Measurements from ENCODE around the gene EHMT1.

- TF ChIP-seq POLR2AphosphoS5 (IDR thresholded peaks at IDR 0.05; ENCODE audit: borderline replicate concordance, low read depth, low read length) (no peak), EZH2 (IDR thresholded peaks at IDR 0.05) (no peak)
Measured at GRCh38 chr9:137836831-137837241, 218.0 kb downstream of the EHMT1 start.
